Panc1 (cell line): ENCODE measurements around the gene SNORC. TPM values are rescaled to one million over a fixed set of nuclear protein-coding genes. Genes with fewer than 3 reads are reported as not detected.

Experiments
- ATAC-seq: fragments of 200-7000 bp; cut with Tn5 transposase; 2 replicates; pipeline ENCODE4 v1.9.1; 2020; ENCODE audit warnings: mild to moderate bottlenecking, moderate library complexity
- BruUV-seq: library from RNA; stranded (reverse); fragments of 400-500 nt; replicated peaks from 2 replicates; lab custom pipeline; 2021; lab: Mats Ljungman, UMichigan
- CTCF ChIA-PET: fragments of 300-600 bp; sonication (Branson Sonifier 250); formaldehyde crosslinking; loops from one replicate; lab custom pipeline; 2022; ENCODE audit warnings: antibody characterized with exemption; lab: Charles Lee
- POLR2A ChIA-PET: fragments of 300-600 bp; sonication (Branson Sonifier 250); formaldehyde crosslinking; loops from one replicate; lab custom pipeline; 2022; ENCODE audit warnings: antibody characterized with exemption; lab: Charles Lee
- DNase-seq: peaks from one replicate; pipeline ENCODE4 v3.0.0-alpha.2; 2010; ENCODE audit warnings: low read depth, low spot score
- H3K27ac ChIP-seq: 2 replicates; pipeline ENCODE4 v1.5.1; 2011; ENCODE audit warnings: mild to moderate bottlenecking, low read length, inconsistent platforms
- H3K27me3 ChIP-seq: fragments of 200-500 bp; sonication (Bioruptor generic); 2 replicates; pipeline ENCODE4 v1.6.0; 2014; ENCODE audit warnings: low read length, inconsistent platforms; ENCODE audit not compliant: control insufficient read depth, insufficient read depth
- H3K36me3 ChIP-seq: fragments of 200-500 bp; sonication (Bioruptor generic); 2 replicates; pipeline ENCODE4 v1.5.1; 2014; ENCODE audit warnings: inconsistent platforms, mild to moderate bottlenecking, low read length, moderate library complexity; ENCODE audit not compliant: control insufficient read depth, insufficient read depth
- H3K4me1 ChIP-seq: 2 replicates; pipeline ENCODE4 v1.5.1; 2011; ENCODE audit warnings: inconsistent platforms, mild to moderate bottlenecking, low read length, moderate library complexity; ENCODE audit not compliant: control insufficient read depth, insufficient read depth
- H3K4me3 ChIP-seq, 2 experiments: 2 replicates each; pipeline ENCODE4 v1.5.1; 2011 to 2012; ENCODE audit warnings: low read depth in 2 of 2, low read length in 2 of 2, mild to moderate bottlenecking in 2 of 2, inconsistent platforms in 1 of 2, moderate library complexity in 1 of 2
- H3K9me3 ChIP-seq: fragments of 200-500 bp; sonication (Bioruptor generic); 2 replicates; pipeline ENCODE4 v1.5.1; 2014; ENCODE audit warnings: low read depth, mild to moderate bottlenecking, inconsistent platforms, low read length, moderate library complexity; ENCODE audit not compliant: control insufficient read depth, insufficient read depth
- CTCF ChIP-seq: fragments of 450-650 bp; IDR thresholded peaks from 2 replicates; pipeline ENCODE4 v1.5.1; 2017; ENCODE audit warnings: mild to moderate bottlenecking
- POLR2AphosphoS5 ChIP-seq: IDR thresholded peaks from 2 replicates; pipeline ENCODE4 v1.6.1; 2012; ENCODE audit warnings: mild to moderate bottlenecking, low read depth, low read length, moderate library complexity
- SIN3A ChIP-seq: IDR thresholded peaks from 2 replicates; pipeline ENCODE4 v1.6.1; 2012; ENCODE audit warnings: low read depth, mild to moderate bottlenecking, low read length, moderate library complexity, borderline replicate concordance; ENCODE audit not compliant: insufficient read depth
- TCF7L2 ChIP-seq: IDR thresholded peaks from 2 replicates; pipeline ENCODE4 v1.6.1; 2011; ENCODE audit warnings: mild to moderate bottlenecking, low read depth, low read length, inconsistent platforms
- in situ Hi-C: cut with HindIII; loops from 2 replicates; pipeline ENCODE4 v1.10.0; 2016; ENCODE audit warnings: low sequenced_read_pairs, low pct_unique_long_range_greater_than_20kb
- intact Hi-C: fragments of 100-400 bp; cut with micrococcal nuclease; formaldehyde crosslinking; loops from one replicate; pipeline ENCODE4 v1.10.0; 2022; ENCODE audit not compliant: unreplicated experiment
- total RNA-seq: library from RNA; stranded (reverse); gene quantifications from one replicate; pipeline ENCODE4 v1.2.1, GENCODE V29; 2021; ENCODE audit not compliant: unreplicated experiment
- TF ChIP-seq, protein P1 (sequence below), 2 experiments: IDR thresholded peaks; 2 replicates each; pipeline ENCODE4 v1.6.1; 2011 to 2012; ENCODE audit warnings: low read depth in 2 of 2, control low read depth in 1 of 2, low read length in 1 of 2, mild to moderate bottlenecking in 1 of 2, moderate library complexity in 1 of 2; ENCODE audit not compliant: insufficient read depth in 1 of 2

Gene SNORC
- total RNA-seq, 1 experiment from 2014 or later, result 6.8 TPM

DNA sequence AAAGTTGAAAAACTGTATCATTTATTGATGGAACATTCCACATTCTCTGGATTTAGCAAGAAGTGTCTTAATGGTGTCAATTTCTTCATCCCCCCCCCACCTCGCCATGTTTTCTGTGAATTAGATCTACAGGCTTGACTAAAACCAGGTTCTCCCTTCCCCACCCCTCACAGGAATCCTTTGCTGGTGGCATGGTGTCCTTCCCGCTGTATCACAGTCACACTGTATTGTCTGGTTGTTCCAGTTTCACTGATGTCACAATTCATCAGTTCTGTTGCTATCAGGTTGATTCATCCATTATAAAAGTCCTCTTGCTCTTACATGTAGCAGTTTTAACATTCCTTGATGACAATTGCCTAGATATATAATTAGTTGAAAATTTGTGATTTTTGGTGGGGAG, 6.1 kb upstream of the SNORC start:
- in situ Hi-C loops, result no loop called here
- POLR2A ChIA-PET, result no interaction called here
- no peak for ATAC-seq

DNA sequence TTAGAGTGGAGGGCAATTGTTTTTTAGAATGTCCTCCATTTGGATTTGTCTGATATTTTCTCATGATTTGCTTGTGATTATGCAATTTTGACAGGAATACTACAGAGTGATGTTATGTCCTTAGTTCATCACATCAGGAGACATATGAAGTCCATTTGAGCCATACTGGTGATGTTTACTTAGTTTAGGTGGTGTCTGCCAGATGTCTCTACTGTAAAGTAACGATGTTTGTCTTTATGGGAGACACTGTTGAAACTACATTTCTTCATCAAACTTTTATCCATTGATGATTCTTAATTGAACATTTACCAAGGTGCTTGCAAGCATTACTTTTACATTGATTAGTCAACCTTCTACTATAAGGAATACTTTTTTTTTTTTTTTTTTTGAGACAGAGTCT, 4.9 kb upstream of the SNORC start:
- DNase-seq (no peak), ATAC-seq (no peak)
- no TSS peak for BruUV-seq
- Histone ChIP-seq H3K36me3 (no peaks in the 10 kb centered on the region; the same call in 1 of the 2 replicates), H3K4me3 (no peak overlapping the region), H3K27me3 (no peaks in the 10 kb centered on the region), H3K27ac (no peak overlapping the region), H3K9me3 (no peaks in the 10 kb centered on the region), H3K4me1 (no peaks in the 10 kb centered on the region)
- intact Hi-C loops (no loop called here), in situ Hi-C loops (no loop called here)
- ChIA-PET CTCF (no interaction called here), POLR2A (no interaction called here)
- TF ChIP-seq TCF7L2 (no peak), POLR2AphosphoS5 (no peak)

More for the DNA sequence above, 6.1 kb upstream of the SNORC start:
- H3K27ac ChIP-seq, result no peak overlapping the region
- BruUV-seq, result no TSS peak
- no peak overlapping the region for H3K4me3 ChIP-seq
- no peaks in the 10 kb centered on the region for H3K9me3 ChIP-seq
- DNase-seq, result no peak
- no peaks in the 10 kb centered on the region for H3K4me1 ChIP-seq
- intact Hi-C loops, result no loop called here
- H3K36me3 ChIP-seq, result no peaks in the 10 kb centered on the region; the same call in 1 of the 2 replicates
- CTCF ChIA-PET, result no interaction called here
- no peaks in the 10 kb centered on the region for H3K27me3 ChIP-seq
- TF ChIP-seq POLR2AphosphoS5 (no peak), TCF7L2 (no peak), SIN3A (no peak), CTCF (no peak)
- TF ChIP-seq, protein P1, sequence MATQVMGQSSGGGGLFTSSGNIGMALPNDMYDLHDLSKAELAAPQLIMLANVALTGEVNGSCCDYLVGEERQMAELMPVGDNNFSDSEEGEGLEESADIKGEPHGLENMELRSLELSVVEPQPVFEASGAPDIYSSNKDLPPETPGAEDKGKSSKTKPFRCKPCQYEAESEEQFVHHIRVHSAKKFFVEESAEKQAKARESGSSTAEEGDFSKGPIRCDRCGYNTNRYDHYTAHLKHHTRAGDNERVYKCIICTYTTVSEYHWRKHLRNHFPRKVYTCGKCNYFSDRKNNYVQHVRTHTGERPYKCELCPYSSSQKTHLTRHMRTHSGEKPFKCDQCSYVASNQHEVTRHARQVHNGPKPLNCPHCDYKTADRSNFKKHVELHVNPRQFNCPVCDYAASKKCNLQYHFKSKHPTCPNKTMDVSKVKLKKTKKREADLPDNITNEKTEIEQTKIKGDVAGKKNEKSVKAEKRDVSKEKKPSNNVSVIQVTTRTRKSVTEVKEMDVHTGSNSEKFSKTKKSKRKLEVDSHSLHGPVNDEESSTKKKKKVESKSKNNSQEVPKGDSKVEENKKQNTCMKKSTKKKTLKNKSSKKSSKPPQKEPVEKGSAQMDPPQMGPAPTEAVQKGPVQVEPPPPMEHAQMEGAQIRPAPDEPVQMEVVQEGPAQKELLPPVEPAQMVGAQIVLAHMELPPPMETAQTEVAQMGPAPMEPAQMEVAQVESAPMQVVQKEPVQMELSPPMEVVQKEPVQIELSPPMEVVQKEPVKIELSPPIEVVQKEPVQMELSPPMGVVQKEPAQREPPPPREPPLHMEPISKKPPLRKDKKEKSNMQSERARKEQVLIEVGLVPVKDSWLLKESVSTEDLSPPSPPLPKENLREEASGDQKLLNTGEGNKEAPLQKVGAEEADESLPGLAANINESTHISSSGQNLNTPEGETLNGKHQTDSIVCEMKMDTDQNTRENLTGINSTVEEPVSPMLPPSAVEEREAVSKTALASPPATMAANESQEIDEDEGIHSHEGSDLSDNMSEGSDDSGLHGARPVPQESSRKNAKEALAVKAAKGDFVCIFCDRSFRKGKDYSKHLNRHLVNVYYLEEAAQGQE (IDR thresholded peaks at IDR 0.05; ENCODE audit: insufficient read depth in 1 of 2, low read depth in 2 of 2, low read length in 1 of 2), result no peak

- H3K27me3 ChIP-seq, result no peaks in the 10 kb centered on the region
- no peaks in the 10 kb centered on the region for H3K36me3 ChIP-seq
- no peak for DNase-seq
- no peaks in the 10 kb centered on the region for H3K9me3 ChIP-seq
- no peak overlapping the region for H3K4me3 ChIP-seq
- TF ChIP-seq TCF7L2, result no peak
- TF ChIP-seq CTCF, result no peak
- TF ChIP-seq SIN3A, result no peak
- TF ChIP-seq POLR2AphosphoS5, result no peak
- TF ChIP-seq, protein P1 (IDR thresholded peaks at IDR 0.05; ENCODE audit: insufficient read depth in 1 of 2, low read depth in 2 of 2, low read length in 1 of 2), result no peak
- ATAC-seq, result no peak
- H3K4me1 ChIP-seq, result no peaks in the 10 kb centered on the region
- in situ Hi-C loops (no loop called here), intact Hi-C loops (no loop called here)
- BruUV-seq, result no TSS peak
- ChIA-PET CTCF (no interaction called here), POLR2A (interaction anchor here (0.6 kb wide), 1 partner anchor 61 kb away, joined by 3 read pairs; no protein-coding TSS in a partner anchor)
- no peak overlapping the region for H3K27ac ChIP-seq
Observed at GRCh38 chr2:232866104-232866503, 4.0 kb upstream of the SNORC start.
